GM10266 (cell line): Measurements from ENCODE around the gene PGRMC2.
"Not testable (repeated sequence)": the region's sequence is repeated elsewhere in the genome, so short reads cannot be mapped to it uniquely, and the experiment has no call there.

Source experiments
- DNase-seq: peaks from one replicate; pipeline ENCODE4 v3.0.0; 2012; ENCODE audit errors: extremely low spot score
- CTCF ChIP-seq: IDR thresholded peaks from 2 replicates; pipeline ENCODE4 v1.5.1; 2012; ENCODE audit warnings: mild to moderate bottlenecking, low read depth; ENCODE audit not compliant: control insufficient read depth, insufficient read depth; ENCODE audit errors: missing control alignments

The PGRMC2 gene

GRCh38 chr4:128249787-128250668, 37.6 kb downstream of the PGRMC2 start:
- DNase-seq: no peak

GRCh38 chr4:128247906-128248305, 39.7 kb downstream of the PGRMC2 start:
- DNase-seq: no peak
- no peak for TF ChIP-seq CTCF

More at GRCh38 chr4:128249787-128250668, 37.6 kb downstream of the PGRMC2 start:
- no peak for TF ChIP-seq CTCF

DNA sequence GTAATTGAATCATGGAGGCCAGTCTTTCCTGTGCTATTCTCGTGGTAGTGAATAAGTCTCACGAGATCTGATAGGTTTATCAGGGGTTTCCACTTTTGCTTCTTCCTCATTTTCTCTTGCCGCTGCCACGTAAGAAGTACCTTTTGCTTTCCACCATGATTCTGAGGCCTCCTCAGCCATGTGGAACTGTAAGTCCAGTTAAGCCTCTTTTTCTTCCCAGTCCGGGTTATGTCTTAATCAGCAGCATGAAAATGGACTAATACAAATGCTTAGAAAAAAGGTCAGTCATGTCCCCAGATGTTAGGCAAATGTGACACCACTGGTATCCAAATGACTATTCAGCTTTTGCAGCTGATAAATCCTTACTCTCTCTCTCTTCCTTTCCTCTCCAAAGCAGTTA, 42.2 kb downstream of the PGRMC2 start:
- DNase-seq: not testable (repeated sequence)

GRCh38 chr4:128244379-128244778, 43.2 kb downstream of the PGRMC2 start:
- no peak for TF ChIP-seq CTCF
- no peak for DNase-seq

GRCh38 chr4:128242601-128243000, 45.0 kb downstream of the PGRMC2 start:
- no peak for TF ChIP-seq CTCF

GRCh38 chr4:128241981-128242380, 45.6 kb downstream of the PGRMC2 start:
- no peak for TF ChIP-seq CTCF
- DNase-seq: no peak

More at GRCh38 chr4:128242601-128243000, 45.0 kb downstream of the PGRMC2 start:
- DNase-seq: no peak

- no peak for DNase-seq
These were observed 46.1 kb downstream of the PGRMC2 start for GRCh38 chr4:128241425-128241913.

More at GRCh38 chr4:128241425-128241913, 46.1 kb downstream of the PGRMC2 start:
- TF ChIP-seq CTCF: no peak
